ENCODE results near the gene HDAC4.

GRCh38 chr2:239161711-239162140 lies 239.1 kb downstream of the HDAC4 start:
- no peak for TF ChIP-seq CTCF (IDR thresholded peaks at IDR 0.05)
- TF ChIP-seq ZNF263 (CRISPR knock-in tag; IDR thresholded peaks at IDR 0.05; ENCODE audit: low read depth), result no peak
- no peak for TF ChIP-seq ELF4 (CRISPR knock-in tag; IDR thresholded peaks at IDR 0.05; ENCODE audit: low read depth)
- TF ChIP-seq JUN (CRISPR knock-in tag; IDR thresholded peaks at IDR 0.05), result no peak
- TF ChIP-seq FOXK1 (CRISPR knock-in tag; IDR thresholded peaks at IDR 0.05), result no peak
- no peak for TF ChIP-seq HMGXB4 (CRISPR knock-in tag; IDR thresholded peaks at IDR 0.05)
- TF ChIP-seq MXD4 (CRISPR knock-in tag; IDR thresholded peaks at IDR 0.05; ENCODE audit: borderline replicate concordance), result no peak
- TF ChIP-seq ZNF138 (CRISPR knock-in tag; conservative IDR thresholded peaks at IDR 0.05), result no peak
- TF ChIP-seq GABPB1 (CRISPR knock-in tag; IDR thresholded peaks at IDR 0.05), result no peak
- no peak for TF ChIP-seq ATF2 (CRISPR knock-in tag; IDR thresholded peaks at IDR 0.05; ENCODE audit: borderline replicate concordance, low read depth)

Measured in WTC11 (cell line).